HG02981 (cell line): Measurements from ENCODE around the gene DYTN.
A peak's percentile ranks its signal among the peaks of the same experiment; 100 is the strongest.

Source experiments
- ATAC-seq: cut with Tn5 transposase; IDR thresholded peaks from one replicate; pipeline ENCODE4 v1.9.1; 2021; ENCODE audit warnings: mild to moderate bottlenecking, moderate library complexity; ENCODE audit not compliant: unreplicated experiment

DYTN gene

DNA sequence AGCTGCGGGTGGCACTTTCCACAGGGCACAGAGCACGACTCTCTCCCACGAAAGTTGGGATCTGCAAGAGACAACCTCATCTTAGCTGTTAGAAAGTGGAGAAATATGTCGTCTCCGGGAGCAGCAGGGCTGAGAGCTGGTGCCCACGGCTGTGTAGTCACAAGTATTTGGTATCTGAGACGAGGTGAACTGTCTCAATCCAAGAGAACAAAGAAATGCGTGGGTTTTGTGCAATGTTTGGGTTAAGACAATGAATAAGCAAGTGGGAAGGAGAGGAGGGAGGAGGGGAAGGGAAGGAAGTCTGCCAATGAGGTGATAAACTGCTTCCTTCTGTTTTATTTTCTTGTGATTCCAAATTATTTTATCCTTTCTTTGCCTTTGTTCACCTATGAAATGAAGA, 18.0 kb downstream of the DYTN start:
- ATAC-seq: no peak

DNA sequence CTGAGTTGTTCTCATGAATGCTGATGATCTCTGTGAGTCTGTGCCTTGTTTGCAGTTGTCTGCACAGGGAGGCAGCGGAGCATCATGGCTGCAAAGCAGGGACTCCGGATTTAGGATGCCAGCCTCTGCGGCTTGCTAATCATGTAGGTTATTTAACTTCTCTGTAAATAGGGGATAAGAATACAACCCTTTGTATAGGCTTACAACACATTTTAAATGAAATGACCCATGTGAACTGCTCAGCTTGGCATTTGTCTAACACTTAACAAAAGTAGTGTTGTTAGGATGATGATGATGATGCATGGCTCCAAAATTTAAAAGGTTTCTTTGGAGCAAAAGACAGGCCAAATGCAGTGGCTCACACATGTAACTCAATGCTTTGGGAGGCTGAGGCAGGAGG, 19.4 kb downstream of the DYTN start:
- ATAC-seq: no peak

- no peak for ATAC-seq
These were observed 21.3 kb downstream of the DYTN start for GRCh38 chr2:206696910-206697309.

GRCh38 chr2:206693399-206694137, 24.6 kb downstream of the DYTN start:
- ATAC-seq: peak; percentile 81

DNA sequence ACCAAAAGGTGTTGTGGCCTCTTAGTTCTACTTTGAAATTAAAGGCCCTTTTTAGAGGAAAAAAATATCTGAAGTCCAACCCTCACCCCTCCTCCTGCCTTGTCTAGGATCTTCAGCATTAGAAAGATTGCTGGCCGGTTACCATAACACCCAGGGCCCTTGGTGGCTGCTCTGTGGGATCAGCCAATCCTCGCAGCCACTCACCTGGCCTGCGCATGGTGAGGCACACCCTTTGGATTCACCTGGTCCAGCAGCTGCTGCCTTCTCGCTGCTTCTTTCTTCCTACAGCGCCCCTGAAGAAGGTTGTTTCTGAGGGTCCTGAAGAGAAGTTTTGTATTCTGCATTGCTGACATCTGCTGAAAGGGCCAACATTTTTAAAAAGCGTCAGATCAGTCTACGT, 25.2 kb downstream of the DYTN start:
- no peak for ATAC-seq

GRCh38 chr2:206688990-206689389, 29.2 kb downstream of the DYTN start:
- ATAC-seq: no peak

GRCh38 chr2:206688453-206688852, 29.7 kb downstream of the DYTN start:
- ATAC-seq: no peak

DNA sequence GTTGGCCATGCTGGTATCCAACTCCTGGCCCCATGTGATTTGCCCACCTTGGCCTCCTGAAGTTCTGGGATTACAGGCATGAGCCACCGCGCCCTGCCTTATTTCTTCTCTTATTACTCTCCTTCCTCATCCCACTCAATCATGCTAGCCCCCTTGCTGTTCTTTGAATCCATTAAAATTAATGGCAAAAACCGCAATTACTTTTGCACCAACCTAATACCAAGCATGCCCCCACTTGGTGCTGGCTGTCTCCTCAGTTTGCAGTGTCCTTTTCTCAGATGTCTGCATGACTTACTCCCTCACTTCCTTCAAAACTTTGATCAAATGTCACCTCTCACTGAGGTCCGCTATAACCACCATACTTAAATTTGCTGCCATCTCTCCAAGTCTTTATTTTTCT, 34.6 kb downstream of the DYTN start:
- no peak for ATAC-seq

DNA sequence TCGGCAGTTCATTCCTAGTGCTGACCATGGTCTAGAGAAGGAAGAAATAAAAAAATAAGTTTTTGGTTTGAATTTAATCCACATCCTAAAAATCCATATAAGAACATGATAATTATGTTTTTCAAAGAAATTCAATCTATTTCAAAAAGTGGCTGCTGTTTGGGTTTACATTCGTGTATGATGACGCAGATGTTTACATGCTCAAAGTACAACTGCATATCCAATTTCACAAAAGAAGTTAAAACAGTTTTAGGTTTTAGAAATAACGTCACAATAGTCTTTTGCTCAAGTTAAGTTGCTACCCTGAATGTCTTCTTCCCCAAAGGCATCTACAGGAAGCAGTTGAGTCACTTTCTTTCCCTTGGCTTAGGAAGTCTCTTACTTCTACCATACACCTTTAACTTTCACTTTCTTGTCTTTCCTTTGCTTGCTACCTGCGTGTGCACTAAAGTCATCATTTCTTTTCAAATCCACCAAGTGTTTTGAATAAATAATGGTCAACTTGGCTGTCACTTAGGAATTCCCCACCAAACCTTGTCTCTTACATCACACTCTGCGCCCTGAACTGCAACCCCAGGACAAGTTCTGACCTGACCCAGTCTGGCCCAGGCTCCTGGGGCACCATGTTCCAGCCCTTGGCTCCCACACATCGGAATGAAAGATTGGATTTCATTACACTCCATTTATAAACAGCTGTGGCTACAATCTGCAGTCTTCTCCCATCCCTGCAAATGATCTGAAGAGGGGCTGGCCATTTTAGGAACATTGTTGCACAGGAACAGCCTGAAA, 47.5 kb downstream of the DYTN start:
- no peak for ATAC-seq

DNA sequence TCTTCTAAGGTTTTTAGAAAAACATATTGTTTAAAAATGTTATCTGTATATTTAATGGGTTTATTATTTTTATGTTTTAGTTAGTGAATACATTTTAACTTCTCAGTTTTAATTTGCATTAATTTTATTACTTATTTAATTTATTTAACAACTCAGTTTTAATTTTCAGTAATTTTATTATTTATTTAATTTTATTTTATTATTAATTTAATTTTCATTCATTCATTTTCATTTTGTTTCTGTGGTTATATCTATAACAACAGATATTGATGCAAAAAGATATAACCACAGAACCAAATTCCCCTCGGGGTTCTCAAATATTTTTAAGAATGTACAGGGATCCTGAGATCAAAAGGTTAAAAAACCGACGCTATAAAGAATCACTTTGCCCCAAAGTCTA, 52.9 kb downstream of the DYTN start:
- no peak for ATAC-seq

DNA sequence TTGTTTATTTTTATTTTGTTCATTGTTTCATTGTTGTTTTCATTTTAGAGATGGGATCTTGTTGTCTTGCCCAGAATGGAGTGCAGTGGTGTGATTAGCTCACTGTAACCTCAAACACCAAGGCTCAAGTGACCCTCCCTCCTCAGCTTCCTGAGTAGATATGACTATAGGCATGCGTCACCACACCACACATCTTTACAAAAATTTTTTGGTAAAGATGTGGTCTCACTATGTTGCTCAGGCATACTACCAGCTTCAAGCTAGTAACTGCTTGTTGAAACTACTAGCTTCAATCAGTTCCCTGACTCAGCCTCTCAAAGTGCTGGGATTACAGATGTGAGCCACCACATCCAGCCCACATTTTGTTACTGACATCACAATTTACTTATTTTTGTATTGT, 61.1 kb downstream of the DYTN start:
- no peak for ATAC-seq

DNA sequence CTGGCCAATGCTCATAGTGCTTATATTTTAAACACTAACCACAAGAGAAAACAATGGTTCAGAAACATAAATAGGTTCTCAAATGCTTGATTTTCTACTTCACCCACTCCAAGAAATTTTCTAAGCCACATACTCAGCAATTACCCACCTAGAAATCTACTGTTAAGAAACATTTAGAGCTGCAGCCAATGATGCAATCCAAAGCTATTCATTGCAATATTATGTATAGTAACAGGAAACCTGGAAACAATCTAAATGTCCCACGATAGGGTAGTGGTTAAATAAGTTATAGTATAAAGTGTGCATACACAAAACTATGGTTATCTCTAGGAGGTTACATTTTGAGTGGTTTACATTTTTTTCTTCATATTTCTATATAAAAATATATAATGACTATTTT, 70.2 kb downstream of the DYTN start:
- no peak for ATAC-seq

- no peak for ATAC-seq
These were observed 75.8 kb downstream of the DYTN start, which contains the start of gene FAM237A for GRCh38 chr2:206642075-206643025. FAM237A (plus strand) TSS chr2:206642487; CDS start chr2:206644237, 1,750 bp downstream.

DNA sequence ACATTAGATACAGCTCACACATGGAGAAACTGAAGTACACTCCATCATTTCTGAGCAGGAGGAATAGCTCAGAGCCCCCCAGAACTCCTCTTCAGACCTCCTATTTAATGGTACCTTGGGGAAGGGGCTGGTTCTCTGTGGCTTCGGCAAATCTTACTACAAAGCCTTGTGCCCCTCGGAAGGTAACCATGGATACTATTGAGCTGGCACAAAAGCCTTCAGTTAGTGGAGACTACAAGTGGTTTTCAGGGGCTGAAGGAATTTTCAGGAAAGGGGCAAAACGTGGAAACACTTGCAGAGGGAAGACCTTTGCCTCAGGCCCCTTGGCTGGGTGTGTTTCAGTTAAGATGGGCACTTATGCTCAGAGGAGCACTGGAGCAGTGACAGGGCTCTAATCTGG, 77.0 kb downstream of the DYTN start:
- no peak for ATAC-seq

DNA sequence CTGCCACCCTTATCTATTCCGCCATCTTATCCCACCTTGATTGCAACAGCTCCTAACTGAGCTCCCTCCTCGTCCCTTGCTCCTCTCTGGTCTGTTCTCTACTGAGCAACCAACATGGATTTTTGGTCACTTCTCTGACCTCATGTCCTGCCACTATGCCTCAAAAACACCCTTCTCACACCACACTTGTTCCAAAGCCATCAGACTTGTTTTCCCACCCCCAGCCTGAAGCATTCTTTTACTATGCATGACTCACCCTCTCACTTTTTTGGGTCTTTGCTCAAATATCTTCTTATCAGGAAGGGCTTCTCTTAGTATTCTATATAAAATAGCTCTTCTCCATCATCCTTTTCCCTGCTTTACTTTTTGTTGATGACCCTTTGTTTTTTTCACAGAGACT, 78.6 kb downstream of the DYTN start:
- ATAC-seq: no peak

GRCh38 chr2:206635015-206635414, 83.2 kb downstream of the DYTN start:
- no peak for ATAC-seq

GRCh38 chr2:206631340-206631739, 86.9 kb downstream of the DYTN start:
- ATAC-seq: no peak

- no peak for ATAC-seq
These were observed 90.6 kb downstream of the DYTN start for GRCh38 chr2:206627632-206628031.

DNA sequence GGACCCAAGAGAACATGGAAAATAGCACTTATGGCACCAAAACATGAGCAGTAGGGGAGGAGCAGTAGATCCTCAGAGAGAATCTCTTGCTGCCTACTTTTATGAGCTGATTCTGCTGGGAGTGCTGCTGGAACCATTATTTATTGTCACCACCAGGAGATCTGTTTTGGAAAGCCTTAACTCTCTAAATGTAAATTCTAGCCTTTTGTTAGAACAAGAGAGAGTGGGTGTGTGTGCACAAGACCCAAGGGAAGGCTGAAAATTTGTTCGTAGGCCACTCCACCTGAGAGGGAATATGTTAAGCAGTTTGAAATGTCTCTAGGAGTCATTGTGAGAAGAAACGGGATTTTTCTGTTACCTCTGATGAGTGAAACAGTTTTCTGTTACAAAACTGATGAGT, 92.1 kb downstream of the DYTN start:
- no peak for ATAC-seq

GRCh38 chr2:206619011-206619410, 99.2 kb downstream of the DYTN start:
- no peak for ATAC-seq

DNA sequence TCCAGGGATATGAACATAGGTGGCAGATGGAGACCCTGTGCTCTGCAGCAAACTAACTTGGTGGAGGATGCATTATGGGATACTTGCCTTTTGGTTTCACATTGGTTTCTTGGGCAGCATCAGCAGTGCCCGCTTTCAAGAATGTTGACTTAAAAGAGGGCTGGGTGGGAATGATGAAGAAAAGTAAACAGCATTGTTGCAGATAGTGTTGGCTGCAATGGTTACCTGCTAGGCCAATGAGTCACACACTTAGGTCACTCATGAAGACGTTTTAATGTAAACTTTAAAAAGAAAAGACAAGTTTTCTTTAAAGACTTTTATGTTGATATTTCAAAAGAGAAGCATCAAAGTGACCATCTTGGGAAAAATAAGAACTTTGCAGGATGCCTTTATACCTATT, 102.0 kb downstream of the DYTN start:
- ATAC-seq: no peak
